Smooth muscle cell (in vitro differentiated cells): ENCODE measurements around the gene CCZ1B. TPM values are rescaled to one million over a fixed set of nuclear protein-coding genes. Genes with fewer than 3 reads are reported as not detected.

Experiments used
- polyA plus RNA-seq: library from polyadenylated mRNA; unstranded; fragments of >200 nt; fragmentation: Nextera tagmentation; extraction: Ambion mirVana; gene quantifications from 2 replicates; pipeline ENCODE4 v1.2.1, GENCODE V29; 2016
- total RNA-seq: library from RNA; depleted of rRNA; stranded (reverse); fragments of >200 nt; gene quantifications from 2 replicates; pipeline ENCODE4 v1.2.3, GENCODE V29; 2014

CCZ1B gene
- total and polyA plus RNA-seq, 2 experiments from 2014 or later, result 32.0 to 36.9 TPM

Other genes starting within 250 kb of the CCZ1B start
- gene ZDHHC4, start 248.8 kb downstream of the CCZ1B start, total RNA-seq, result 55.8 and 59.2 TPM in 2 replicates
- gene ZDHHC4, start 248.8 kb downstream of the CCZ1B start, polyA plus RNA-seq, result 69.5 and 86.8 TPM in 2 replicates
- gene INTS15, start 236.3 kb downstream of the CCZ1B start, total RNA-seq, result 13.4 and 14.7 TPM in 2 replicates
- 17.6 and 25.9 TPM in 2 replicates for gene INTS15, start 236.3 kb downstream of the CCZ1B start, polyA plus RNA-seq
- gene ZNF853, start 210.7 kb downstream of the CCZ1B start, total RNA-seq, result 5.6 and 8.9 TPM in 2 replicates
- gene ZNF853, start 210.7 kb downstream of the CCZ1B start, polyA plus RNA-seq, result 9.2 and 10.3 TPM in 2 replicates
- 6.6 and 8.7 TPM in 2 replicates for gene ZNF316, start 189.0 kb downstream of the CCZ1B start, total RNA-seq
- 8.3 and 15.9 TPM in 2 replicates for gene ZNF316, start 189.0 kb downstream of the CCZ1B start, polyA plus RNA-seq
- gene ZNF12, start 119.3 kb downstream of the CCZ1B start, total RNA-seq, result 13.9 and 16.7 TPM in 2 replicates
- 8.7 and 13.0 TPM in 2 replicates for gene ZNF12, start 119.3 kb downstream of the CCZ1B start, polyA plus RNA-seq
- 1.3 TPM in 1 of 2 replicates, not detected in the other for gene RSPH10B2, start 72.2 kb downstream of the CCZ1B start, total RNA-seq
- gene RSPH10B2, start 72.2 kb downstream of the CCZ1B start, polyA plus RNA-seq, result not detected in 2 replicates